ENCODE measurements around the gene GABRB1. TPM values are rescaled to one million over a fixed set of nuclear protein-coding genes. Genes with fewer than 3 reads are reported as not detected.
A peak's percentile ranks its signal among the peaks of the same experiment; 100 is the strongest.

GABRB1 gene
- total RNA-seq, 1 experiment from 2014 or later: not detected

GRCh38 chr4:47118192-47118929 is 87.0 kb downstream of the GABRB1 start:
- no peaks in the 10 kb centered on the region for H3F3A ChIP-seq (ENCODE audit: low read length, unreplicated experiment)
- no peak overlapping the region for H3K4me2 ChIP-seq (ENCODE audit: low read length)
- TF ChIP-seq CTCF (conservative IDR thresholded peaks at IDR 0.05; ENCODE audit: low read depth, low read length): no peak
- no peak for TF ChIP-seq EZH2phosphoT487 (IDR thresholded peaks at IDR 0.05; ENCODE audit: borderline replicate concordance, low read length)
- no peak for TF ChIP-seq EZH2 (IDR thresholded peaks at IDR 0.05; ENCODE audit: low read length, unreplicated experiment)
- H4K20me1 ChIP-seq (ENCODE audit: low read length): no peaks in the 10 kb centered on the region
- peaks cover 14% of the 10 kb centered on the region; the same call in 1 of the 2 replicates for H3K27me3 ChIP-seq (ENCODE audit: low read length)
- H3K9ac ChIP-seq (ENCODE audit: low read length): no peak overlapping the region
- H3K36me3 ChIP-seq (ENCODE audit: low read depth, low read length): no peaks in the 10 kb centered on the region
- H2AFZ ChIP-seq (ENCODE audit: low read length): no peak overlapping the region
- POLR2A ChIA-PET (ENCODE audit: unreplicated experiment): no interaction called here
- intact Hi-C loops (cut with micrococcal nuclease): loop anchor here (10.0 kb wide), 1 partner anchor 184 kb away; no protein-coding TSS in a partner anchor
- CTCF ChIA-PET: no interaction called here
- ATAC-seq (no peak), DNase-seq (no peak)
- no peaks in the 10 kb centered on the region for H3K79me2 ChIP-seq (ENCODE audit: low read length)
- no peak overlapping the region for H3K4me3 ChIP-seq (ENCODE audit: low read length)
- H3K4me1 ChIP-seq (ENCODE audit: insufficient read depth, low read length): no peaks in the 10 kb centered on the region
- BruUV-seq (replicated peaks): no TSS peak
- no peaks in the 10 kb centered on the region for H3K9me3 ChIP-seq (ENCODE audit: low read length)
- H3K9me2 ChIP-seq (replicated peaks; ENCODE audit: low read length): no peaks in the 10 kb centered on the region
- no peak overlapping the region for H3K27ac ChIP-seq (ENCODE audit: low read length)

GRCh38 chr4:47120783-47121182 is 89.4 kb downstream of the GABRB1 start:
- H3K9ac ChIP-seq (ENCODE audit: low read length): no peak overlapping the region
- H3K79me2 ChIP-seq (ENCODE audit: low read length): no peaks in the 10 kb centered on the region
- no peak overlapping the region for H3K4me2 ChIP-seq (ENCODE audit: low read length)
- no peaks in the 10 kb centered on the region for H3K9me2 ChIP-seq (replicated peaks; ENCODE audit: low read length)
- no TSS peak for BruUV-seq (replicated peaks)
- POLR2A ChIA-PET (ENCODE audit: unreplicated experiment): no interaction called here
- H3K36me3 ChIP-seq (ENCODE audit: low read depth, low read length): no peaks in the 10 kb centered on the region
- DNase-seq (no peak), ATAC-seq (no peak)
- no peak overlapping the region for H3K27ac ChIP-seq (ENCODE audit: low read length)
- no peak overlapping the region for H3K4me3 ChIP-seq (ENCODE audit: low read length)
- H3K27me3 ChIP-seq (ENCODE audit: low read length): no peaks in the 10 kb centered on the region
- H2AFZ ChIP-seq (ENCODE audit: low read length): no peak overlapping the region
- H4K20me1 ChIP-seq (ENCODE audit: low read length): no peaks in the 10 kb centered on the region
- H3K9me3 ChIP-seq (ENCODE audit: low read length): no peaks in the 10 kb centered on the region
- intact Hi-C loops (cut with micrococcal nuclease): no loop called here
- H3K4me1 ChIP-seq (ENCODE audit: insufficient read depth, low read length): no peaks in the 10 kb centered on the region
- CTCF ChIA-PET: no interaction called here
- TF ChIP-seq EZH2 (IDR thresholded peaks at IDR 0.05; ENCODE audit: low read length, unreplicated experiment): no peak
- TF ChIP-seq EZH2phosphoT487 (IDR thresholded peaks at IDR 0.05; ENCODE audit: borderline replicate concordance, low read length): no peak
- TF ChIP-seq CTCF (conservative IDR thresholded peaks at IDR 0.05; ENCODE audit: low read depth, low read length): no peak
- H3F3A ChIP-seq (ENCODE audit: low read length, unreplicated experiment): no peaks in the 10 kb centered on the region

DNA sequence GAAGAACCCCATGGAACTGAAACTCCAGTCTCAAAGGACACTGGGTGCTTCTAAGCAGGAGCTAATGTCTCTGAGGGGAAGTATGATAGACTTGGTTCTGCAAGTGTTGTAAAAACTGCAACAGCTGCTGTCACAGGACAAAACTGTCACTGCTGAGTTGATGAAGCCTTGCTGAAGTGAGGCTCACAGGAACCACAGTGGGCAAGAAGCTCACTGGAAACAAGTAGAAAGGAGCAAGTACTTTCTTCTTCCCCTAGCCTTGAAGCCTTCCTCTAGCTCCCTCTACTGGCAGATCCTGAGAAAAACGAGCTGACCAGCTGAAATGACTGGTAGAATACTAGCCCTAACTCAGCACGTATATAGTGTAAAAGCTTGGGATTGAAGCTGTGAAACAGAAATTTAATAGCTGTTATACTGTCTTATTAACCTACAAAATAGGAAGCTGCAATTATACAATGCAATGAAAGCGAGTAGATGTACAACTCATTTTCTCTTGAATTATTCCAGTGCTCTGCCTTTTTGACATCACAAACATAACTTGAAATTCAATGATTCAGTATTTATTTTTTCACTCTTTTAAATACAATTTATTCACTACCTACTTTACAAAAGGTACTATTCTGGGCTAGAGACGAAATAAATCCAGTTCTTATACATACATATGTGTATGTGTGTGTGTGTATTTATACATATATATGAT is 91.4 kb downstream of the GABRB1 start:
- H4K20me1 ChIP-seq (ENCODE audit: low read length): no peaks in the 10 kb centered on the region
- H3K9me3 ChIP-seq (ENCODE audit: low read length): no peaks in the 10 kb centered on the region
- no peaks in the 10 kb centered on the region for H3K79me2 ChIP-seq (ENCODE audit: low read length)
- no peaks in the 10 kb centered on the region for H3K4me1 ChIP-seq (ENCODE audit: insufficient read depth, low read length)
- DNase-seq (peak; percentile 72), ATAC-seq (peak; percentile 37; the same call in 1 of the 2 replicates)
- no peak overlapping the region for H3K4me2 ChIP-seq (ENCODE audit: low read length)
- no peaks in the 10 kb centered on the region for H3F3A ChIP-seq (ENCODE audit: low read length, unreplicated experiment)
- no TSS peak for BruUV-seq (replicated peaks)
- no peaks in the 10 kb centered on the region for H3K27me3 ChIP-seq (ENCODE audit: low read length)
- H3K9me2 ChIP-seq (replicated peaks; ENCODE audit: low read length): no peaks in the 10 kb centered on the region
- CTCF ChIA-PET: no interaction called here
- peak; percentile 76 for TF ChIP-seq CTCF (conservative IDR thresholded peaks at IDR 0.05; ENCODE audit: low read depth, low read length)
- no peak for TF ChIP-seq EZH2phosphoT487 (IDR thresholded peaks at IDR 0.05; ENCODE audit: borderline replicate concordance, low read length)
- no peak overlapping the region for H3K4me3 ChIP-seq (ENCODE audit: low read length)
- intact Hi-C loops (cut with micrococcal nuclease): no loop called here
- H3K27ac ChIP-seq (ENCODE audit: low read length): no peak overlapping the region
- H2AFZ ChIP-seq (ENCODE audit: low read length): no peak overlapping the region
- POLR2A ChIA-PET (ENCODE audit: unreplicated experiment): no interaction called here
- no peaks in the 10 kb centered on the region for H3K36me3 ChIP-seq (ENCODE audit: low read depth, low read length)
- H3K9ac ChIP-seq (ENCODE audit: low read length): no peak overlapping the region
